GM19099 (cell line): ENCODE measurements around the gene DENND1B.

ENCODE experiments used
- POLR2A ChIP-seq: IDR thresholded peaks from 3 replicates; pipeline ENCODE4 v1.6.1; 2011; ENCODE audit warnings: low read depth; ENCODE audit not compliant: insufficient read length; ENCODE audit errors: extremely low read depth

Gene DENND1B

GRCh38 chr1:197469620-197470210 is 305.6 kb downstream of the DENND1B start:
- no peak for TF ChIP-seq POLR2A

- TF ChIP-seq POLR2A: no peak
These were observed 306.6 kb downstream of the DENND1B start for GRCh38 chr1:197468543-197469175.

- TF ChIP-seq POLR2A: no peak
These were observed 307.4 kb downstream of the DENND1B start for GRCh38 chr1:197467881-197468280.

- no peak for TF ChIP-seq POLR2A
These were observed 308.5 kb downstream of the DENND1B start for GRCh38 chr1:197466813-197467212.

- TF ChIP-seq POLR2A: no peak
These were observed 309.6 kb downstream of the DENND1B start for GRCh38 chr1:197465528-197466327.

- no peak for TF ChIP-seq POLR2A
These were observed 311.2 kb downstream of the DENND1B start for GRCh38 chr1:197464044-197464443.

GRCh38 chr1:197463142-197463541 is 312.1 kb downstream of the DENND1B start:
- TF ChIP-seq POLR2A: no peak

GRCh38 chr1:197462539-197462938 is 312.7 kb downstream of the DENND1B start:
- no peak for TF ChIP-seq POLR2A
